HPDE6-E6E7 (cell line): ENCODE measurements around the gene FRMD5.
A peak's percentile ranks its signal among the peaks of the same experiment; 100 is the strongest.
"Not testable (repeated sequence)": the region's sequence is repeated elsewhere in the genome, so short reads cannot be mapped to it uniquely, and the experiment has no call there.

Experiments
- DNase-seq: peaks from one replicate; pipeline ENCODE4 v3.0.0; 2011; ENCODE audit warnings: missing footprints; ENCODE audit errors: extremely low spot score

FRMD5 gene

DNA sequence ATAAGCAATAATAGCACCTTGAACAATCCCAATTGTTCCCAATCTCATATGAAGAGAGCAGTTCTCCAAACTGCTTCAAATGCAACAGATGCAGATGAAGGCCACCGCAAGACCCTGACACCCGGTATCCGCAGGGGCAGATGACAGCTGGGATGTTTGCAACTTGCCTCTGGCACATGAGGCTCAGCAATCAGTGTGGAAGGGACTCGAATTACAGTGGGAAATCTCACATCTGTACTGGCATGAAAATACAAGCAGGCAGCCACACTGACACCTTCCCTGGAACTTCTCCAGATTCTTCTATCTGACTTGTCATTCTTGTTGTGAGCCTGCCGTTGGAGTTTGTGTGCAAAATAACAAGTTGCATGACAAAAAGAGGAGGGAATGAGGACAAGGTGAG is 299.5 kb downstream of the FRMD5 start:
- DNase-seq, result no peak

DNA sequence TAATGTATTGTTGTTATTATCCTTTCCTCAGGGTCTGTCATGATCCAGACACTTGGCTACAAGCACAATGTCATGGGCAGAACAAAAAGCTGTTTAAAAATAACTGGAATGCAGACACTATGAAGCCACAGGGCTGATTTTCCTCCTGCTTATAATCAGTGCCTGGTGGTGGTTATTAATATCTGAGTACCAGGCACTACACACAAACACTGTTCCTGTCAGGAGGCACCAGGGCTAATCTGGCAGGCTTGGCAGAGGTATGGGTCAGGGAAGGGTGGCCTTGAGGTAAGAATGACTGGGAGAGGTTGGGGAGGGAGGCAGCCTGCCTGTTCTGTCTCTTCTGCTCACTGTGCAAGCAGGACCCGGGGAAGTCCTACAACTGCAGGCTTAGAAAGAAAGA is 301.1 kb downstream of the FRMD5 start:
- DNase-seq, result no peak

DNA sequence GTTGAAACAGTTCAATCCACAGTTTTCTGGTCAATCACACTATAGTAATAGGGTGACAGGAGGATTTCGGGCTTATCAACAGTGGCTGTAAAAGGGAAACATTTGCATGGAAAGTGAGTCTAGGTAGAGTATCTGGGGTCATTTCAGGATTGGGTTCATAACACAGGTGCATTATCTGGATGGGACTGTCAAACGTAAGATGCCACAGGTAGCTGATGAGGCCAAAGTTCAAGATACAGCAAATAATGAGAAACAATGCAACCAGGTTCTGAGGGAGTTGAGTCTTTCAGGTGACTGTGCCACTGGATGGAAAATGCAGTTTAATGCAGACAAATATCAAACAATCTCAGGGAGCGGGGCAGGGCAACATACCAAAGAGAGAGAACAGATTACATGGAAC is 306.0 kb downstream of the FRMD5 start:
- no peak for DNase-seq

- no peak for DNase-seq
Observed at GRCh38 chr15:43887901-43888300, 307.2 kb downstream of the FRMD5 start.

- no peak for DNase-seq
Observed at GRCh38 chr15:43886558-43886957, 308.5 kb downstream of the FRMD5 start.

- no peak for DNase-seq
Observed at GRCh38 chr15:43883571-43883970, 311.5 kb downstream of the FRMD5 start.

- no peak for DNase-seq
Observed at GRCh38 chr15:43881944-43882343, 313.1 kb downstream of the FRMD5 start.

- no peak for DNase-seq
Observed at GRCh38 chr15:43881245-43881644, 313.8 kb downstream of the FRMD5 start.

DNA sequence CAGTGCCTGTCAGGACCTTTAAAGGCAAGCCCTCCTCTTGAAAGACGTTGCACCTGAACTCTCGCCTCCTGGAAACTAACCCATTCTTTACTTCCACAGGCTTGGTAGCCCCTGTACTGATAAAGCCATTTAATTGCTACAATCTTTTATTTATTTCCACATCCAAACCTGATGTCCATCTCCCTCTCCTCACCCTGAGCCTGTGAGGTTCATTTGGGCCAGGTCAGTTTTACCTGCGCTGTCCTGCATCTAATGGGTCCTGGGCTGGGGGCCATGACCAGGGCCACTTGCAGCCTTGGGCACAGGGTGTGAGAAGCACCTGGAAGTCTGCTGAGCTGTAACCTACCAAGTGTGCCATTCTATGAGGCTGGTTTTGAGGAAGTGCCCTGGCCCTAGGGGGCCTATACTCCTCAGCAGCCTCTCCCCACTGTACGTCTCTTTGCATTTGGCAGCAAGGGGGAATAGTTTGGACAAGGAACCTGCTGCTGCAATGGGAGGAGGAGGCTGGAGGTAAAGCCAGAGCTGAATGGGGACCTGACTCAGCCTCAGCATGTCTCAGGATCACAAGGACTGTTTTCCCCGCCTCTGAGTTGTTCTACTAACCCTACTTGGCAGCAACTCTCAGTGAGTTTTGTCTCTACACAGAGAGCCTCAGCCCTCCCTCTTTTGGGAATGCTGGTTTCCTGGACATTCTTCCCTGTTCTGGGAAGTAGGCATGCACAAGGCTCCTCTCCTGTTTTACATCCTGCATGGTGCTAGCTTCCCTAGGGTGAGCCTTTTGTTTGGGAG is 314.5 kb downstream of the FRMD5 start:
- no peak for DNase-seq

DNA sequence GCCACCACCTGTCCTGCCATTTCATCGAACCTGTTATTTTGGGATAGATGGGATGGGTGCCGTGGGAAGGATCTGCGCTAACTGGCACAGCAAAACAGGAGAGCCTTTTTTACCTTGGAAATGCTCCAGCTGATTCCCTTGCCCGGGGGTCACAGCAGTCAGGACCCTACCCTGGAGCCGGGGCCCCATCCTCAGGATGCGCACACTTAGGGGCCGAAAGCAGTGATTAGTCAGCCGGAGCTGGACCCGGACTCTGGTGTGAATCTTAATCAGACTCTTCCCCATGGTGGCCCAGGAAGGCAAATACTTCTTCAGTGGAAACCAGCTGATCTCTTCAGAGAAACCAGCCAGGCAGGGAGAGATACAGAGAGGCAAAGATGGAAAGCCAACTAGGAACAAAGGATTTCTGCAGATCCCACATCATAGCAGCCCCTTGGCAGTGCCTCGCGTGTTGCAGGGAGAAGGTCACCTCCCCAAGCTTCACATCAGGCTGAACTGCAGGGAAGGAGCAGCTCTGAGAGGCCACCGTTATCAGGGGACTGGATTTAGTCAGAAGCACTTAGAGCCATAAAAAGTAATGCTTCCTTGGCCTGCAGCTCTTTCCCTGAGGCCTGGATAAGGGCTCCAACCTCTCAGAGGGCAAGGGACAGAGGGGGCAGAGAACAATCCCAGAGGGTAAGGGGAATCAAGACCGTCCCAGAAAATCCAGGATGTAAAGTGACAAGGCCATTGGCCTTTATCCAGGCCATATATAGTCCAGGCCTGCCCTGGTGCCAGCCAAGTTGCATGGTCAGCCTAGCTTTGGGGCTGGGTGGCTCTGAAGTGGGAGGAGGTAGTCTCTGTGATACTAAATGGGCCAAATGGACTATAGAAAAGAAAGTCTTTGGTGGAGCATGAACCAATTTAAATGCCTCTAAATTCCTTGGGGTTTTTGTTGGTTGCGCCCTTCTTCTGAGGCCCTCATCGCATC is 315.4 kb downstream of the FRMD5 start:
- DNase-seq, result no peak

DNA sequence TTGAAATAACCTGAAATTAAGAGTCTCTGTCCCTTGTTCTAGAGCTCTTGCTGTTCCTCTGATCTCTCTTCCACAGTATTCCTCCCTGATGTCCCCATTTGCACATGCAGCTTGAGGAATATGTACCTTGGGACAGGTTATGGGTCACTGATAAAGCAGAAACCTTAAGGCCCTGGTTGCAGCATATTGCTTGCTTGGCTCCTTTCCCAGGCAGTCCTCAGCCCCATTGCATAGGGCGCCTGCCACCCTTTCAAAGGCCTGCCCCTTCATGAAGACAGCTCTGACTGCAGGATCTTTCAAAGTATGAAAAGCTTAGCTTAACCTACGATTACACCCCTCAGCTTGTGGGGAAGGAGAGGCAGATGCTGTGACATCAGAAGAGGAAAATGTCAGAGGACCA is 316.6 kb downstream of the FRMD5 start:
- DNase-seq, result no peak

GRCh38 chr15:43877371-43877770 is 317.7 kb downstream of the FRMD5 start:
- DNase-seq, result no peak

GRCh38 chr15:43876872-43877271 is 318.2 kb downstream of the FRMD5 start:
- no peak for DNase-seq

- DNase-seq, result no peak
Observed at GRCh38 chr15:43873651-43874050, 321.4 kb downstream of the FRMD5 start.

- peak; percentile 49 for DNase-seq
Observed at GRCh38 chr15:43872416-43873020, 322.6 kb downstream of the FRMD5 start.

DNA sequence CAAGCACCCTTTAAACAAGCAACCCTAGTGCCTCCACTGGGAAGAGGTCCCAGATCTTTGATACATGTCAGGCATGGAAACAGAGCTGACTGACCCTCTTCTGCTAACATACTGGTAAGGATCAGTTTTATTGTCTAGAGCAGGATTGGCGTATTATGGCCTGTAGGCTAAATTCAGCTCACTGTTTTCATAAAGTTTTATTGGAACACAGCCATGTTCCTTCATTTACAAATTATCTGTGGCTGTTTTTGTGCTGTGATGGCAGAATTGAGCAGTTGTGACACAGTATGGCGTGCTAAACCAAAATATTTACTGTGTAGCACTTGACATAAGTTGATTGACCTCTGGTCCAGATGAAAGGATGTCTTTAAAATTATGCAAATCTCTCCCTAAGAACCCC is 323.2 kb downstream of the FRMD5 start:
- DNase-seq, result no peak

- no peak for DNase-seq
Observed at GRCh38 chr15:43868406-43868805, 326.7 kb downstream of the FRMD5 start.

DNA sequence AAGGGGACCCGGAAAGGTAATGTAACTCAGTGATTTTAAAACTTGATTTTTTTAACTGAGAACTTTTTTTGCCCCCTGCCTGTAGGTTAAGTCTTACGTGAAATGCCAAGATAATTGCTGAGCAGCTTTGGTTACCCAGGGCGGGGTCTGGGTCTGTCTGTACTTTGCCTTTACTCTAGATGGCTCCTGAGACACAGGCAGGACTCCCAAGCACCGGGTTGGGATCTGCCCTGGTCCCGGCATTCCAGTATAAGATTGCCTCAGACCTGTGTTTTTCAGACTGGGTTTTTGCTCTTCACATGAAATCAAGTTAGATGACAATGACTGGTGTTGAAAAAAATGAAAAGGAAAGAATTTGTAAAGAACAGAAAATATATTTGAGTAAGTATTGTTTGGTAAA is 328.0 kb downstream of the FRMD5 start:
- no peak for DNase-seq

DNA sequence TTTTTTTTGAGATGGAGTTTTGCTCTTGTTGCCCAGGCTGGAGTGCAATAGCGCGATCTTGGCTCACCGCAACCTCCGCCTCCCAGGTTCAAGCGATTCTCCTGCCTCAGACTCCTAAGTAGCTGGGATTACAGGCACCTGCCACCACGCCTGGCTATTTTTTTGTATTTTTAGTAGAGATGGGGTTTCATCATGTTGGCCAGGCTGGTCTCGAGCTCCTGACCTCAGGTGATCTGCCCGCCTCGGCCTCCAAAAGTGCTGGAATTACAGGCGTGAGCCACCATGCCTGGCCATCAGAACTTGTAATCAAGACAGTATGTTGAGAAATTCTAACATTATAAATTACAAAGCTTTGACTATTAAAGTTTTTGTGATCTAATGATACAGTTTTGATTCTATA is 328.4 kb downstream of the FRMD5 start:
- DNase-seq, result not testable (repeated sequence)

- DNase-seq, result no peak
Observed at GRCh38 chr15:43859546-43859945, 335.5 kb downstream of the FRMD5 start.

DNA sequence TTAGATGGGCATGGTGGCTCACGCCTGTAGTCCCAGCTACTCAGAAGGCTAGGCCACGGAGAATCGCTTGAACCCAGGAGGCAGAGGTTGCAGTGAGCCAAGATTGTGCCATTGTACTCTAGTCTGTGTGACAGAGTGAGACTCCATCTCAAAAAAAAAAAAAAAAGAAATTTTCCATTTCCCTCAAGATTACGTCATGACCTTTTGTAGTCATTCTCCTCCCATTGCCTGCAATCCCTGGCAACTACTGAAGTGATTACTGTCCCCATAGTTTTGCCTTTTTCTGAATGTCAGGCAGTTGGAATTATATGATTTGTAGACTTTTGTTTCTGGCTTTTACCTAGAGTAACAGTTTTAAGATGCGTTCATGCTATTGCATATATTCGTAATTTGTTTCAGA is 340.3 kb downstream of the FRMD5 start:
- no peak for DNase-seq

GRCh38 chr15:43852607-43853006 is 342.5 kb downstream of the FRMD5 start:
- DNase-seq, result no peak
